Mucosa of gallbladder (tissue), 1 donor: ENCODE results near the gene C9. TPM values are rescaled to one million over a fixed set of nuclear protein-coding genes. Genes with fewer than 3 reads are reported as not detected.
"Not testable (repeated sequence)": the region's sequence is repeated elsewhere in the genome, so short reads cannot be mapped to it uniquely, and the experiment has no call there.

Source experiments
- DNase-seq: peaks from one replicate; pipeline ENCODE4 v3.0.0-alpha.2; 2020; ENCODE audit warnings: low spot score
- total RNA-seq: library from RNA; stranded (reverse); gene quantifications from one replicate; pipeline ENCODE4 v1.2.1, GENCODE V29; 2021
- donor health status: DM: no; HTN: no; CAD: no.

Gene C9
- 1.0 TPM for total RNA-seq

DNA sequence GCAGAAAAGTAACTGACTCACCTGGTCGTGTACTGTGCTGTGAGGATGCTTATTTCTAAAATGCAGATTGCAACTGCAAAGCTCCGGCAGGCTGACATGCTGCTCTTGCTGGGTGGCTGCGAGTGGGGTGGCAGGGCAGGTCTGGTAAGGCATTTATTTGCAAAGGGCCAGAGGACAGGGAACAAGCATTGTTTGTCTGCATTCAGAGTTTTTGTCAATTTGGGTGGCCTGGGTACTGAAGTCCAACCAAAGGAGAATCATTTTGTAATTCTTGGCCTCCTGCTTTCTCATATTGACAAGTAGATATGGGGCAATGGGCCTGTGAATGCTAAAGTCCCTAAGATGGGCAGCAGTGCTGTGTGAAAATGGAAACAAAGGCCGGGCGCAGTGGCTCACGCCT is at the start of gene C9:
Gene C9 (minus strand): TSS at position 129 of the 400 bp plus-strand sequence. CDS start 31 bp downstream, at position 98.
- DNase-seq, result no peak

DNA sequence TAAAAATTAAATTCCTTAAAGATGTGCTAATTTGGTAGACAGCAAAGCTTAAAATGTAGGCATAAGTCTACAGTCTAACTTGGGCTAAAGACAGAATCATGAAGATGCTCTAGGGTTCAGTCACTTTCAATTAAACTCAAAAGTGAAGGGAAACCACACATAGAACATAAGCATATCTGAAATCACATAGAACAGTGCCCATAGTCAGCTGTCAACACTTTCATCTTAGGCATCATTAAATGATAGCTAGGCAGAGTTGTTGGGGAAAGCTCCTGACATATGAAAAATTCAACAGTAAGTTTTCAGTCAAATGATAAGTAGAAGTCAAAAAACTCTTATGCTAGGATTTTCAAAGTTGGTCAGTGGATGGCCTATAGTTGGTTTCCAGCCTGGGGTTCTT is 49.5 kb upstream of the C9 start:
- no peak for DNase-seq

DNA sequence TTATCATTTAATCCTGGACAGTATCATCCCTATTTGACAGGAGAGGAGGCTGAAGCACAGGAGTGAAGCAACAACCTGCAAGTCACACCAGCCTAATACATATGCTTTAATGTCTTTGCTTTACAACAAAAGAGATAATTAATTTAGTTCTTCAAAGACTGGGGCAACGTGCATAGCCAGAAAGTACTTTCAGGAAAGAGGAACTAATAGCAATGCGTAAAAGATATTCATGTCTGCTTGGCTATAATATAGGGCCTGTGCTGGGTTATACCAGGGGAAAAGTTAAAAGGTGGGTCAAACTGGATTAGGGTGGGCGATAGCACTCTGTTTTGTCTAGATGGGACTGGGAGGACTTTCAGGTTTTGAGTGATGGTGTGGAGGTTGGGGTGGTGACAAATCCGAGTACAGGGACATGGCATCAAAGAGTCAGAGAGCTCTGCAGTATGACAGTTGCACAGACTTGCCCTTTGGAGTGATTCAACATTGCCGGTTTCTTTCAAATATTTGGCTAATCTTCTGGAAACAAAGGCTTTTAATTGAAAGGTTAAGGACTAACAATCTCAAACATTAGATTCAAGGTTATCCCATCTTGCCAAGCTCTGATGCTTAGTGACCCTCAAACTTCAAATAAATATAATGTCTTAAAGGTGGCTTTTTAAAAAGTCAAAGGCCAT is 48.6 kb upstream of the C9 start:
- DNase-seq, result no peak

DNA sequence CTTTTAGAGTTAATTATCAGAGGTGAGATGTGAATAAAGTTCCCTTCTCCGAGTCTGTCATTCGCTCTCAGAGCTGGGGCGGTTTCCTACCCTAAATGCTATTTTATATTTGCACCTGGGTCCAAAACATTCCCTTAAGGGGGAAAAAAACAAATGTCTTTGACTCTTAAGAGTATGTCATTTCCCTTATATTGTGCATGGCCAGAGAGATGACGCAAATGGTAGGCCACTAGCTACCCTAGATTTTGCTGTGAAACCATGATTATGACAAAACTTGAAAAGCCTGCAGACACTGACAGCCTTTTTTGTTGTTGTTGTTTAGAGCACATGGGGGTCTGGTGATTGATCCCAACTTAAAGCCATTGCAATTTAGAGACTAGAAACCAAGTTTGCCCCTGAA is 47.7 kb upstream of the C9 start:
- no peak for DNase-seq

DNA sequence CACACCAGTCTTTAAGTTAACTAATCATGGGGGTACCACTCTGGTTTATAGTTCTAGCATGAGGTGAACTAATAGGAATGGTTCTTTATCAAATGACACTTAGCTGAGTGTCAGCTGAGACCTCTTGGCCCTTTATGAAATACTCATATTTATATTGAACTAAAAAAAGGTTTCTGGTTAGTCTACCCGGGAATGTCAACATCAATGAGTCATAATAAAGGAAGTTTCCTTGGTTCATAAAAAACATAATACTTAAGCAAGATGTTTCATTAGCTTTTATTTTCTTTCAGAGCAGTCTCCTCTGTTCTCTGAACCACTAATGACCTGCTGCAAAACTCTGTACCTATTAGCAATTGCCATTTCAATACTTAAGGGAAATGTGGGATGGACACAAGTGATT is 46.8 kb upstream of the C9 start:
- no peak for DNase-seq

DNA sequence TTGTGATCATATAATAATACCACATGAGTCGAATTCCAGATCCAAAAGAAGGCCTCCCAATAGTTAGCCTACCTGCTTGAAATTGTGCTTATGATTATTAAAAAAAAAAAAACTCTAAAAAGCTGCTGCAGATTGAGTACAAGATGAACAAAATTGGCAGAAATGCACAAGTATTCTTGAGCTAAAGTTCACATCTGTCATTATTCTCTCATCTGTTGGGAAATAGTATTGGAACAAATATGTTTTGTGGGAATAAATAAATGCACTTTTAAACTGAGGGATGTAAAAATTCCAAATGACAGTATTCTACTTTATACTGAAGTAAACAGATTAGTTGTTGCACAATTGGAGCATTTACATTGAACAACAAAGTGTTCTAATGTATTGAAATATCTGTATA is 44.7 kb upstream of the C9 start:
- DNase-seq, result no peak

DNA sequence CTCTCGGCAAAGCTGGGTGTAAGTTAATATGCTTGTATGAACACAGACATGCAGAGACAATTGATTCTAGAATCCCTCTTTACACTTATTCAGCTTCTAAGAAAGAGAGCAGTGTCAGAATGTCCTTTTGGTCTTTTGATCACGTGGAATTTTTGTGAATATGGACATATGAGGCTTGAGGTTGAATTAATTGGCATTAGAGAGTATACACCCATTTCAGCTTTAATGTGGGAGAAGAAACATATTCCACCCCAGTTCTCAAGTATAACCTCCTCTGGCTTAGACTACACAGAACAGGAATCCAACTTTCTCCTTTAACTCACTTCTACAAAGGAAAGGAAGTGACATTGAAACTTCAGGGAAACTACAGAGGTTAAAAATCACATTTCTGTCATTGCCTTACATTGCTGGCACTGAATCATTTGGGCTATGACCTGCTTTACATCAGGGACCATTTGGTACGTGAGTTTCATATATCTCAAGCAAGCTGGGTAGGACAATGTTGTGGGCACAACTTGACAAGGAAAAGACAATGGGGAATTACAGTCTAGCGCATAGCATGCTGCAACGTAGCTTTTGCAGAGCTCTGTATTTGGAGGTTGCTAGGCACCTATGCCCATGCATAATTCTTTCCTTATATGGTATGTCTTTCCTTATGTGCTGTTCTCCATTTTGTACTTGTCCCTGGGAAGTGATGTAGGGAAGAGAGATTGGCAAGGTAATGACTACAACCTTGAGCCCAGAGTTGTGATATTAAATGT is 41.0 kb upstream of the C9 start:
- no peak for DNase-seq

DNA sequence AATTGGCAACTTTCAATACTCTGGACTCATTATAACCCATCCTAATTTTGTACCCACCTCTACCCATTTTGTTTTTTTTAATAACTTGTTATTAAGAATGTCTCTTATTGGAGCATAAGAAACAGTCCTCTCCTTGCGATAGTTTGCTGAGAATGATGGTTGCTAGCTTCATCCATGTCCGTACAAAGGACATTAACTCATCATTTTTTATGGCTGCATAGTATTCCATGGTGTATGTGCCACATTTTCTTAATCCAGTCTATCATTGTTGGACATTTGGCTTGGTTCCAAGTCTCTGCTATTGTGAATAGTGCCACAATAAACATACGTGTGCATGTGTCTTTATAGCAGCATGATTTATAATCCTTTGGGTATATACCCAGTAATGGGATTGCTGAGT is 39.5 kb upstream of the C9 start:
- DNase-seq, result not testable (repeated sequence)

DNA sequence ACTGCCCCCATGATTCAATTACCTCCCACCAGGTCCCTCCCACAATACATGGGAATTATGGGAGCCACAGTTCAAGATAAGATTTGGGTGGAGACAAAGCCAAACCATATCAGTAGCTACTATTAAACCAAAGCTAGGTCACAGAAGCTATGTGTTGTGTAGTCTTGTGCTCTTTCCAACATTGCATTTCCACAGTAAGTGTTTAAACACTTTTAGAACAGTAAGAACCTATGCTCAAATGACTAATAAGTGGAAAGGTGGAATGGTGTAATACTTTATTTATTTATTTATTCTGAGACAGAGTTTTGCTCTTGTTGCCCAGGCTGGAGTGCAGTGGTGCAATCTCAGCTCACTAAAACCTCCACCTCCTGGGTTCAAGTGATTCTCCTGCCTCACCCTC is 37.8 kb upstream of the C9 start:
- DNase-seq, result not testable (repeated sequence)

DNA sequence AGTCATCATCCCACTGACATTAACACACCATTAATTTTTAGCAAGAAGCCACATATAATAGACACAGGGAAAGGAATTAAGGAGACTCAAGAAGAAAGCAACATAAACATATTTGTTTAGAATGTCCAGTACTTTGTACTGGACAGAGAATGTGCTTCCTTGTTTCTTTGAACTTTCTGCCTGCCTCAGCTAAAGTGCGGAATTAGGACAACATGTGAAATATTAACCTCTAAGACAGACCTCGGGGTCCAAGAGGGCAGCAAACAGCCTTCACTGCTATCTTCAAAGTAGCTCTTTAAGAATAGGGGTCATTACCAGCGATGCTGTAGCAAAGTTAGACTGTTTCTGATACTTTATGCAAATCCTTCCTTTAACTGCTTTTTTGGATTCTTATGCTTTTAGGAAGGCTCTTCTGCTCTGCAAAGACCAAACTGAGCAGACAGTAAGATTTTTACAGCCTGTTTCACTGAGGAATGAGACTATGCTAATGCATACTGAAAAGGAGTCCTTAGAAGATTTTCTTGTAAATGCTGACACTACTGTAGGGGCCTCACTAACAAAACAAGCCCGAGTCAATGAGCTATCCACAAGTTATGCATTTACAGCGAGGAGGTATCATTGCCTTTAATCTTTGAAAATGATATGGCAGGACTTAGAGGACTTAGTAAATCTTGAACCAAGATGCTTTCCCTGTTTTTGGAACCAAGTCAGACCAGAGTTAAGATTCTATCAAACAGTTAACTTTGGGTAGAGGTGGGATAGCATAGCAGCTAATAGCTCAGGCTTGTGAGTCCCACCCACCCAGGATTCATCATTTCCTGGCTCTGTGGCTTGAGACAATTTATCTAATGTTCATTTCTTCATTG is 36.7 kb upstream of the C9 start:
- DNase-seq, result no peak

DNA sequence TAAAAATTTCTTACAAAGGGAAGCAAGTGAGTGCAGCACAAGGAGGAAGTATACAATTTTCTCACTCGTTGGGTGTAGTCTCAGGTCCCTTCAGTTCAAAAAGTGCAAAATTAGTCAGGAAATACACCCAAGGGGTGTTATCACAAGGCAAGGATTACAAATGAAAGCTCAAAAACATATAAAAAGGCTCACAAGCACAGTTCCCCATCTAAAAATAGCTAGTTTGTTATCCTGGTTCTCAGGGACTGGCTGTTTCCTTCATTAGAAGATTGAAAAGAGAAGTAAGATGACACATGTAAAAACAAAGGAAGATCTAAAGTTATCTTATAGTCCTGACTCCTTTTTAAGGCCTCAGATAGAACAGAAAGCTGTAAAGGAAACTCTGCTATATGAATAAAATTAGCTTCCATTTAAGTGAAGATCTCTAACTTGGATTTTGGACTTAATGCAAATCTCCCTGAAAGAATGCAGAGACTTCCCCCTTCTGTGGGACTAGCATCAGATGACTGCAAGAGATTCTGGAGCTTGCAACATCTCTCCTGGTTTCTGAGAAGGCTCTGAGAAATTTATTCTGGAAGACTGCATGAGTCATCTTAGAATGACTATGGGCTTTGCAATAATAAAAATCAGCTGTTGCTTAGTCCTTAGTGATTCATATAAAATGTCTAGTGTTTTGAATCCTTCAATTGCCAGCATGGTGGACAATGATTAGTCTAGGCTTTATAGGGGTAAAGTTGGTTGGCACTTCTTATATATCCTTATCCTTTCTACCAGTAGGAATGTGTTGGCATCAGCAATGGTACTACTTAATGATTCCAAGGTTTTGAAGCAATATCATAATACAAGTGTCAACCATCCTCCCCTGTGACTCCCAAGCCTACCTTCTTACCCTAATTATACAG is 35.1 kb upstream of the C9 start:
- DNase-seq, result peak; percentile 32

DNA sequence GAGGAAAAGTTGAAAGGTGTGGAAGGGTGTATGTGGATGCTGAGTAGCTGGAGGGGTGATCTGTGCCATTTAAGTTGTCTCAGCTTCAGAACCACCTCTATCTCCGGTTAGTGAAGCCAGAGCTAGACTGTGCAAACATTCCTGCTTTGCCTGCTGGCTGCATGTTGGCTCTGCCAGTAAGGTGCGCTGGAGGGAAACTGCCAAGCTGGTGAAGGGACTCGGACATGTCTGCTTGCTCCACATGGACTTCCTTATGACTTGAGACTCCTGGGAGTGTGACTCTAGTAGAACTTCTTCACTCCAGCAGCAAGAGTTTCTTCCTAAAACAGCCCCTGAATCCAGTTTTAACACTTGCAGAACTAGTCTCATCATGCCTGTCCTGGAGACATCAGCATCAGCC is 32.5 kb upstream of the C9 start:
- no peak for DNase-seq

DNA sequence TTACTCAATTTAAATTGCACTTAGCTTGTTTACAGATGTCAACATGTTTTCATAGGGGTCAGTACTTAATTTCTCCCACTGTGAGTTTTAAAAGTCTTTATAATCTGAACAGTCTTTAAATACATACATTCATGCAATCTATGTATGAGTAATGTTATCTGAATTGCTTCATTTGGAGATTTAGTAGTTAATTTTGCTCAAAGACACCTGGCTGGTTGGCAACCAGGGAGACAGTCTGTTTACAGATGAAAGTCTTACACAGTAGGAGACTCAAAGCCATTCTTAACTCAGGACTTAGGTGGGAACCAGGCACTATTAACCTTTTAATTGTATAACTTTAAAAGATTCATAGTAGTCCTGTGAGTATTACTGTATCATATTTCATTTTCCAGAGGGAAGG is 31.2 kb upstream of the C9 start:
- DNase-seq, result no peak

DNA sequence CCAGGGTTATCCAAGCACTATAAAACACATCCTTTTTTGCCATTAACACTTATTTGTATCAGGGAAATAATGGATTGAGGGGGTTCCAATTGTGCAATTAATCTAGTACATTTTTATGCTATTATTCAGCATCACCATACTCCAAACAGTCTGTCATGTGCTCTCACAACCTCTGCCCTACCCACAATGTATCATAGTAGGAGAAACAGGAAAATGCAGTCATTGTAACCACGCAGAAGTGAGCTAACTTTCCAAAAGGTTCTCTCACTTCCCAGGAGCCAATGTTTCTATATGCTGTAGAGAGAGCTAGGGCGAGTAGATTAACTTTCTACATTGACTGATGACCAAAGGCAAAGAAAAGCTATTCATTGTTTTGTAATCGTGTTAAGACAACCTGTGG is 30.7 kb upstream of the C9 start:
- no peak for DNase-seq

DNA sequence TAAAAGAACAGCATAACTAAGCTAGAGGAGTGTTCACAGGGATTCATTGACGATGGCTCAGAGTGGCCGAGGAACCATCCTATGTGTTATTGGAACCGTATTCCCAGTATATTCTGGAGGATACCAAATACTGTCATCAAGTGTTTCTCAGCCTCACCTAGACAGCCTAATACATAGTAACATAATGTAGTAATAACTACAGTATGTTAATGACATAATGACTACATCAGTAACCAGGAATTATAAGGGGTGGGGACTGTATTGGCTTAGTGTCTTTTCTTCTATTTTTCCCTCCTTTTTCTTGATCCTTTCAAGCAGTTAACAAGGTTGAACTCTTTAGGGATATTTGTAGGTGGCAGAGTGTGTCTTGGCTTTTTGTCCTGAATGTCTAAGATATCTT is 26.6 kb upstream of the C9 start:
- no peak for DNase-seq

DNA sequence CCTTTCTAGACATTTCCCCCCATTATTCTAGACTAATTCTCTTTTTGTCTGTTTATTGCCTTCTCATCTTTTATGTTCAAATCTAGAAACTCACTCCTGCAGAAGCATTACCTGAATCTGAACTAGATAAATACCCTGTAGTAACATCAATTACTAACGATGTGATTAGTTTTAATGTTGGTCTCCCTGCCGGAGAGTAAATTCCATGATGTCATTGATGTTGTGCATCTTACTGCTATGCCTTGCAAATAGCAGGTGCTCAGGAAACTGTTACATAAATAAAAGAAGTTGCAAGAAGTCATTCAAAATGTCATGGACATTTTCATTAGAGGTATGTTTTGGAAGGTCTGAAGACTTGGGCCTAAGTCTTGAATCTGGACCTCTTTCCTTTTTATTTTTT is 23.0 kb upstream of the C9 start:
- no peak for DNase-seq

DNA sequence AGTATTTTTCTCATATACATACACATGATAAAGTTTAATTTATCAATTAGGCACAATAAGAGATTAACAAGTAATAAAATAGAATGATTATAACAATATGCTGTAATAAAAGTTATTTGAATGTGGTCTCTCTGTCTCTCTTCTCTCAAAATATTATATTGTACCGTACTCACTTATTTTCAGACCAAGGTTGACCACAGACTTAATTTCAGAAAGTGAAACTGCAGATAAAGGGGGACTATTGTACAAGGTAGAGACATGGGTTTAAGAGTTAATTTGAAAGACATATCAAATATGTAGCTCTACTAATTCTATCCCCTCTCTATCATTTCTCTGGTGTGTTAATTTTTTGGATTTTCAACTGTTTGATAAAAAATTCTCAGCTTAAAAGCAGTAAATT is 20.0 kb upstream of the C9 start:
- no peak for DNase-seq

DNA sequence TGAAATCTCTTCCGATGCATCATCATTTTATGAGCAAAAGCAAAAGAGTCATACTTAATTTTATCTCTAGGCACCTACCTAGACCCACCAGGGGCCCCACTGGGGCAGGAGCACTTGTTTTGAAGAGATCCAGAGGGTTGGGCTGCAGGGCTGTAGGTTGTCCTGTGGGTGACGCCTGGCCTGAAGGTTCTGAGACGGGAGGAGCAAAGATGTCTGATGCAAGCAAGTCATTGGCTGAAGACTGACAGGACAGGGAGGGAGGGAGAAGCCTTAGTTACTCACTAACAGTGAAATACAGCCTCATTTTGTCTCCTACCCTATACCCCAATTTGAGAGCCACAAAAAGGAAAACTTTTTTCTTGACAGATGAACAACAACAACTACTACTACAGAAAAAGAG is 17.1 kb upstream of the C9 start:
- DNase-seq, result no peak

DNA sequence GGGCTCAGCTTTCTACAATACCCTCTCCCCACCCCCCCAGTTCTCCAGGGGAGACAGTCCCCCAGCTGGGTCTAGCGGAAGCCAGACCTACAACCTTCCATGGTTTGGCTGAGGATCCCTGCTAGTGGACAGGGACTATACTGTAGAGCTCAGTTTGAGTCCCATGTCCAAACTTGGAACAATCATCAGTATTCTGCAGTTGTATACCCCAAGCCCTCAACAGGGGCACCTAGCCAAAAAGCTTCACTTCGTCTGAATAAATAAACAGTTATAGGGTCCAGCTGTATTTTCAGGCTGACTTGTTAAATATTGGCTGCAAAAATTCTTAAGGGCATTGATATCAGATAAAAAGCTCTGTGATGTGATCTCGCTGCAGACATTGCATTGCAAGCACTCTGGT is 15.4 kb upstream of the C9 start:
- DNase-seq, result no peak

DNA sequence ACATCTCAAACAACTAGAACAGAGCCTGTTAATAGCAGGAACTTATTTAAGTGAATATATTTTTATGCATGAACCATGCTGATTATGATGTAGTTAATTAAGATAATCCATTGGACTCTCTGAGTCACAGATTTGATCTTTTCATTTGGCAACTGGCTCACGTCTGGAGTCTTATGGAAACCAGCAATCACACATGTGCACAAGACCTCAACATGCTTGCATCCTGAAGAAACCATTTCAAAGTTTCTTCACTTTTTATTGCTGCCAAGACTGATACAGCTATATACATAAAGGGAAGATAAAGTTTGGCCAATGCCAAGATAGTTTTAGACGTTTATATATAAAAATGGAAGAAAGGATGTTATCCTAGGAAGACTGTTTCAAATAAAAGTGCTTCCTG is 13.3 kb upstream of the C9 start:
- no peak for DNase-seq

DNA sequence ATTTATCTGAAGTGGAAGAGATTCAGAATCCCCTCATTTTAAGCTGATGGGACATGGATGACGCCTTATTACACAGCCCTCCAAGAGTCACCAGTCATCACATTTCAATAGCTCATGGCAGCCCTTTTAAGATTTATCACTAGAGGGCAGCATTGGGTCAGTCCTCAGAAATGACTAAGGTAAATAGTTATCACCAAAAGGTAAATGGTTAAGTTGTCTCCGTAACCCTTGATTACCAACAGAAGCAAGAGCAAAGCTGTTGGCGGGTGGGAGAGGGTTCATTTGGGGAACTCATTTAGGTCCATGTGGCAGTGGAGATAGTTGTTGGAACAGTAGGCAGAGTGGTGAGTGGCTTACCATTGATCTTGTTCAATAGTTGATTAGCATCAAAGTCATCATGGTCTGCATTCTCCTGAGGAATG is 12.0 kb upstream of the C9 start:
- DNase-seq, result peak; percentile 35

DNA sequence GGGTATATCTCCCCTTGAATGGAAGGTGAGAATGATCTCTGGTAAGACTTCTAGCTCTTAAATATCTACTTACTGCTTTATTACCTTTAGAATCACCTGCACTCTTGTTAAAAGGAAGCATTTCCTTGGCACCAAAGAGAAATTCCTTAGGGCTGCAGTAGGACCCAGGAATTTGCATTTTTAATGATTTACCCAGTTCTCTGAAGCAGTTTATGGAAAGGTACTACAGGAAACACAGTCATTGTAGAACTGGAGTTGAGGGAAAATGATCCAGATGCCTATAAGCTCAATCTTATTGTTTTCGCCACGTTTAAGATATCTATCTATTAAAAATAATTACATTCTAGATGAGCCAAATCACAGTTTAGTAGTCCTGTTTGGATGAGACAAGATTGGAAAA is 9.5 kb upstream of the C9 start:
- DNase-seq, result no peak
